HepG2 (cell line): Measurements from ENCODE around the gene SPPL2B. TPM values are rescaled to one million over a fixed set of nuclear protein-coding genes. Genes with fewer than 3 reads are reported as not detected.
A peak's percentile ranks its signal among the peaks of the same experiment; 100 is the strongest.

Experiments
- DMAP1 ChIP-seq: IDR thresholded peaks from 2 replicates; pipeline ENCODE4 v1.6.1; 2016
- EP300 ChIP-seq, 3 experiments: sonication (generic) in 1 of 3; formaldehyde crosslinking in 1 of 3; IDR thresholded peaks; 2 replicates each; pipeline versions ENCODE4 v1.5.1 to v1.6.1; 2011 to 2020; ENCODE audit warnings: low read depth in 2 of 3, low read length in 2 of 3, borderline replicate concordance in 1 of 3, improper control_type of control experiment in 1 of 3, mild to moderate bottlenecking in 1 of 3, missing genetic modification reagents in 1 of 3, moderate library complexity in 1 of 3
- ETS1 ChIP-seq: sonication (generic); formaldehyde crosslinking; IDR thresholded peaks from 2 replicates; pipeline ENCODE4 v1.4.0; 2020; ENCODE audit warnings: missing genetic modification reagents
- FOXC1 ChIP-seq: sonication (generic); formaldehyde crosslinking; IDR thresholded peaks from 2 replicates; pipeline ENCODE4 v1.8.0; 2022; ENCODE audit warnings: mild to moderate bottlenecking, missing genetic modification reagents, borderline replicate concordance
- HIC2 ChIP-seq: sonication (generic); formaldehyde crosslinking; IDR thresholded peaks from 2 replicates; pipeline ENCODE4 v1.9.0; 2022; ENCODE audit warnings: low read depth, missing genetic modification reagents
- NFRKB ChIP-seq: fragments of 450-650 bp; IDR thresholded peaks from 2 replicates; pipeline ENCODE4 v1.6.1; 2017
- RAD21 ChIP-seq: fragments of 450-650 bp; formaldehyde crosslinking; IDR thresholded peaks from 2 replicates; pipeline ENCODE4 v1.5.0; 2020; ENCODE audit warnings: mild to moderate bottlenecking
- ZBTB2 ChIP-seq: sonication (generic); formaldehyde crosslinking; IDR thresholded peaks from 2 replicates; pipeline ENCODE4 v1.8.0; 2022; ENCODE audit warnings: low read depth, missing genetic modification reagents
- ZHX2 ChIP-seq, 2 experiments: sonication (generic) in 1 of 2; formaldehyde crosslinking in 1 of 2; IDR thresholded peaks; 2 replicates each; pipeline versions ENCODE4 v1.6.1 to v1.9.0; 2014 to 2022; ENCODE audit warnings: antibody characterized with exemption in 1 of 2, borderline replicate concordance in 1 of 2, inconsistent platforms in 1 of 2, low read depth in 1 of 2, missing genetic modification reagents in 1 of 2
- ZNF160 ChIP-seq: sonication (generic); formaldehyde crosslinking; IDR thresholded peaks from 2 replicates; pipeline ENCODE4 v1.8.0; 2022; ENCODE audit warnings: mild to moderate bottlenecking, inconsistent platforms, missing genetic modification reagents
- ZNF441 ChIP-seq: sonication (generic); formaldehyde crosslinking; IDR thresholded peaks from 2 replicates; pipeline ENCODE4 v1.7.0; 2021; ENCODE audit warnings: missing genetic modification reagents, borderline replicate concordance
- ZNF567 ChIP-seq: sonication (generic); formaldehyde crosslinking; IDR thresholded peaks from 2 replicates; pipeline ENCODE4 v1.8.1; 2023; ENCODE audit warnings: mild to moderate bottlenecking, missing genetic modification reagents, borderline replicate concordance
- ZNF737 ChIP-seq: sonication (generic); formaldehyde crosslinking; IDR thresholded peaks from 2 replicates; pipeline ENCODE4 v1.5.0; 2020; ENCODE audit warnings: missing genetic modification reagents, mild to moderate bottlenecking, borderline replicate concordance
- polyA plus RNA-seq, 8 experiments: library from polyadenylated mRNA; depleted of rRNA in 3 of 8; stranded (reverse) in 7 of 8; unstranded in 1 of 8; fragments of >200 nt; fragmentation: Illumina TruSeq in 4 of 8; extraction: Trizol in 4 of 8; gene quantifications; 2 replicates each; pipeline versions ENCODE4 v1.2.1 to v1.2.3, GENCODE V29; 2011 to 2016; ENCODE audit warnings: low read depth in 4 of 8, missing spikeins in 1 of 8, mixed read lengths in 1 of 8; ENCODE audit not compliant: insufficient read depth in 1 of 8
- total RNA-seq, 5 experiments: library from RNA; depleted of rRNA; stranded (reverse); fragments of >200 nt; fragmentation: Illumina TruSeq; extraction: Trizol; gene quantifications; 2 replicates each; pipeline ENCODE4 v1.2.3, GENCODE V29; 2016; ENCODE audit warnings: low read depth in 1 of 5
- TF ChIP-seq, protein P1 (sequence below): sonication (generic); formaldehyde crosslinking; IDR thresholded peaks from 2 replicates; pipeline ENCODE4 v1.4.0; 2020; ENCODE audit warnings: missing genetic modification reagents

SPPL2B gene
- total and polyA plus RNA-seq, 2 of the 13 experiments (the other 11 are each of a cell fraction or from before 2014, with no cell fraction given): 14.9 to 15.2 TPM

GRCh38 chr19:2394442-2395292, 66.2 kb downstream of the SPPL2B start (continued):
- TF ChIP-seq ZHX2 (IDR thresholded peaks at IDR 0.05; ENCODE audit: low read depth): 0 out of 2 replicates have a peak, but pooled peaks have one; percentile 15
- TF ChIP-seq ZHX2 (CRISPR knock-in tag; IDR thresholded peaks at IDR 0.05; ENCODE audit: borderline replicate concordance): no peak
- TF ChIP-seq EP300 (IDR thresholded peaks at IDR 0.05; ENCODE audit: low read depth in 2 of 2, low read length in 2 of 2): peak in 1 of 2 experiments; percentile 20; a peak in 1 of 4 replicates
- TF ChIP-seq EP300 (CRISPR knock-in tag; IDR thresholded peaks at IDR 0.05; ENCODE audit: borderline replicate concordance): no peak
- no peak for TF ChIP-seq ZNF441
- TF ChIP-seq ZNF160: no peak
- no peak for TF ChIP-seq RAD21 (CRISPR knock-in tag)
- no peak for TF ChIP-seq FOXC1 (CRISPR knock-in tag)
- no peak for TF ChIP-seq ZNF567 (CRISPR knock-in tag)
- TF ChIP-seq ZBTB2: no peak
- no peak for TF ChIP-seq NFRKB
- TF ChIP-seq ZNF737: 0 out of 2 replicates have a peak, but pooled peaks have one; percentile 12
- TF ChIP-seq HIC2 (CRISPR knock-in tag): no peak
- no peak for TF ChIP-seq ETS1 (CRISPR knock-in tag)
- no peak; the same call in 1 of the 2 replicates for TF ChIP-seq DMAP1 (CRISPR knock-in tag)
- TF ChIP-seq, protein P1, sequence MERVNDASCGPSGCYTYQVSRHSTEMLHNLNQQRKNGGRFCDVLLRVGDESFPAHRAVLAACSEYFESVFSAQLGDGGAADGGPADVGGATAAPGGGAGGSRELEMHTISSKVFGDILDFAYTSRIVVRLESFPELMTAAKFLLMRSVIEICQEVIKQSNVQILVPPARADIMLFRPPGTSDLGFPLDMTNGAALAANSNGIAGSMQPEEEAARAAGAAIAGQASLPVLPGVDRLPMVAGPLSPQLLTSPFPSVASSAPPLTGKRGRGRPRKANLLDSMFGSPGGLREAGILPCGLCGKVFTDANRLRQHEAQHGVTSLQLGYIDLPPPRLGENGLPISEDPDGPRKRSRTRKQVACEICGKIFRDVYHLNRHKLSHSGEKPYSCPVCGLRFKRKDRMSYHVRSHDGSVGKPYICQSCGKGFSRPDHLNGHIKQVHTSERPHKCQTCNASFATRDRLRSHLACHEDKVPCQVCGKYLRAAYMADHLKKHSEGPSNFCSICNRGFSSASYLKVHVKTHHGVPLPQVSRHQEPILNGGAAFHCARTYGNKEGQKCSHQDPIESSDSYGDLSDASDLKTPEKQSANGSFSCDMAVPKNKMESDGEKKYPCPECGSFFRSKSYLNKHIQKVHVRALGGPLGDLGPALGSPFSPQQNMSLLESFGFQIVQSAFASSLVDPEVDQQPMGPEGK (CRISPR knock-in tag): no peak
